Measurements from ENCODE around the gene PEG3. TPM values are rescaled to one million over a fixed set of nuclear protein-coding genes. Genes with fewer than 3 reads are reported as not detected.

The PEG3 gene
- polyA plus RNA-seq, 1 donor: 197 TPM

DNA sequence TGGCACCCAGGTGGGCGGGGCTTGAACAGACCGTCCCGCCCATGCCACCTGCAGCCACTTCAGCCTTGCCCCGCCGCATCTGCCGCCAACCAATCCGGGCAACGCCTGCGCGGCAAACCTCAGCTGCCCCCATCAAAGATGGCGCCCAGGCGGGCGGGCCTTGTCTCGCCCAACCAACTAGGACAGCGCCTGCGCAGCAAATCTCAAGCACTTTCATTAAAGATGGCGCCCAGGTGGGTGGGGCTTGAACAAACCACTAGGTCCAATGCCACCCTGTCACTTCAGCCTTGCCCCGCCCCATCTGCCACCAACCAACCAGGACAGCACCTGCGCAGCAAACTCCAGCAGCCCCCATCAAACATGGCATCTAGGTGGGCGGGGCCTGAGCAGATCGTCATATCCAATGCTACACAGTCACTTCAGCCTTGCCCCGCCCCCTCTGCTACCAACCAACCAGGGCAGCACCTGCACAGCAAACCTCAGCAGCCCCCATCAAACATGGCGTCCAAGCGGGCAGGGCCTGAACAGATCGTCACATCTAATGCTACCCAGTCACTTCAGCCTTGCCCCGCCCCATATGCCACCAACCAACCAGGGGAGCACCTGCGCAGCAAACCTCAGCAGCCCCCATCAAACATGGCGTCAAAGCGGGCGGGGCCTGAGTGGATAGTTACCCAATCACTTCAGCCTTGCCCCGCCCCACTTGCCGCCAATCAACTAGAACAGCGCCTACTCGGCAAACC lies 1.4 kb downstream of the PEG3 start:
- peak; percentile 95 for DNase-seq

DNA sequence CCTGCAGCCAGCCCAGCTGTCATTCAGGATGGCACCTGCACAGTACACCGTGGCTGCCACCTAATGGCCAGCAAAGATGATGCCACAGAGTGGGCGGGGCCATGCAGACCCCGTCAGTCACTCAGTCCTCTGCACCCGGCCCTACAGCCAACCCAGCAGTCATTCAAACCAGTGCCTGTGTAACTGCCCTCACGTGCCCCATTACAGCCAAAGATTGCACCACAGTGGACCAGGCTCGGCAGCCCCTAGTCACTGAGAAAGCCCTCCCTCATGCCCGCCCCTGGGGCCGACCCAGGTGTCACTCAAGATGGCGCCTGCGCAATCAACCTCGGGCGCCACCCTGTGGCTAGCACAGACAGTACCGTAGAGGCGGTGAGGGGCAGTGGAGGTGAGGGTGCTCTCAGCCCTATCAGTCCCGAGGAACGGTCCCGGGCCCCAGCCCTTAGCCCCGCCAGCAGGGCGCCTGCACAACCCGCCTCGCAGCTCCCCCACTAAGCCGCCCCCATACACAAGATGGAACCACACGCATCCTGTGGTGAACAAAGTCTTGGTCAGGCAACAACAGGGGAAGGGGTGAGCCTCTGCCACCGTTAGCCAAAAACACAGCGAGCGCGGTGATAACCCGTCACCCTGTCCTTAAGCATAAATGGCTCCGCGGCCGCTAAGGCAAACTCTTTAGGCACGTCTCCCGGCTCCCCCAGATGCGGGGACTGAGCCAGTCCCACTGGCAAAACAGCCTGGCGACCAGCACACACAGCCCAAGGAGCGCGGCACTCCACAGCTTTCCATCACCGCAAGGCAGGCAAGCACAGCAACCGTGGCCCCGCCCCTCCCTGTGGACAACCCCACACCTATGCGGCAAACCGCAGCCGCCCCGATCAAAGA lies 2.3 kb downstream of the PEG3 start:
- DNase-seq: peak; percentile 70

DNA sequence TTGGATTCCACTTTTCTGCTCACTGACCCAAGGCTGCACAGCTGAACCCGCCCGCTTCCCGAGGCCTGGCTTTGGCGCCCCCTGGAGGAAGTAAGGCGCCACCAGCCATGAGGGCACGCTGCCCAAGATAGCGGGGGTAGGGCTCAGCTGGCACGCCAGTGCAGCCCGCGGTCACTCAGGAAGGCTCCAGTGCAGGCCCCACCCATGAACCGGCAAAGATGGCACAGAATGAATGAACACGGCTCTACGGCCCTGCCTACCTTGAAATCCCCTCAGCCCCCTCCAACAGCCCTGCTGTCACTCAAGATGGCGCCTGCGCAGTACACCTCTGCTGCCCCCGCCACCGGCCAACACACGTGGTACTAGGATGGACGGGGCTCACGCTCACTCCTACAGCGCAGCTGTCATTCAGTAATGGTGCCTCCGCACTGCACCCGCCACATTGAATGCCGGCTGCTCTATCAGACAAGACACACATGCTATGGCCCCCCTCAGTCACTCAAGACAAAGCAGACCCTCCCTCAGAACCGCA lies 3.0 kb downstream of the PEG3 start:
- DNase-seq: peak; percentile 71

DNA sequence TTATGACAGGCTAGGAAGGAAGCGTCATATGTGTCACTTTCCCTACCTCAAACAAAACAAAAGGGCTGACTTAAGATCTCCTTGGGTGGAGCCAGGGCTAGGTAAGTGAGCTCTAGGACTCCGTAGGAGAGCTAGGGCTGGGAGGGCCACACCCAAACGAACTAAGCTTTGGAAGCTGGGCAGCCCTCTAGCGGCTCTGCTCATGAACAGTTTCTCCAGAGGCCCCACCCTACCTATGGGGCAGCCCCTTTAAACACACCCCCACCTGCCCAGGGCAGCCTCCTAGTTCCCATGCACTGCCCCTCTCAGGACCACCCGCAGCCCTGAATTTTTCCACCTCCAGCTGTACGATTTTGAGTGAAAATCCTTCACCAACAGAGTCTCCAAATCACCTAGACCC lies 3.5 kb downstream of the PEG3 start:
- DNase-seq: no peak

DNA sequence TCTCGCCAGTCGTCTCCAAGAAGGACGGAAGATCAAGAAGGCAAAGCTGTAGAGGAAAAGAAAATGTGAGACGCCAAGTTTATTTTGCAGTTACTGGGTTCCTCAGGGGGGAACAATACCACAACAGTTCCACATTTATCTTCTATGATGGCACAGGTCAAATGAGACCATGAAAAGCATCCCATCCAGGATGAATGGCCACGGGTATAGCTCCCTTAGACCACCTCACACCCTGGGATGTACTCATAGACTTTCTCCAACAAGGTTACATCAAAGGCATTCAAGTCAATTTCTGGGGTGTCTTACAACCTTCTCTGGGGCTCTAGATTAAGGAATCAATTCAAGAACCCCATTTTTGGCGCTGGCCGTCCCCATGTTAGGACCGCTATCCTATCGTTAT lies 4.5 kb downstream of the PEG3 start:
- no peak for DNase-seq

DNA sequence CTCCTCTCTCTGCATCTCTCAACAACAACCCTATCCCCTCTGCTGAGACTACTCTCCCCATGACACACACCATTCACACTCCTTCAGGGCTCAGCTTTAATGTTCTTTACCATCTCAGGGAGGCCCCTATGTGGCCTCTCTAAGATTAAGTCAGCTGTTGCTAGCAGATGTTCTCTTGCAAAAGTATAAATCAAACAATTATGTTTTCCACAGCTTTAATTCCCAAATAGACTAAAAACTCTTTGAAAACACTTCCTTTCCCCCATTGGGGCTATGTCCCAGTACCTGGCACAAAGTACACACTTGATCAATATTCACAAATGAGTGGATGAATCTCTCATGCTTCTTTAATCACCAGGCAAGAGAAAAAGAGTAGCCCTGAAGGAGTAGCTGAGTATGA lies 5.1 kb downstream of the PEG3 start:
- no peak for DNase-seq

DNA sequence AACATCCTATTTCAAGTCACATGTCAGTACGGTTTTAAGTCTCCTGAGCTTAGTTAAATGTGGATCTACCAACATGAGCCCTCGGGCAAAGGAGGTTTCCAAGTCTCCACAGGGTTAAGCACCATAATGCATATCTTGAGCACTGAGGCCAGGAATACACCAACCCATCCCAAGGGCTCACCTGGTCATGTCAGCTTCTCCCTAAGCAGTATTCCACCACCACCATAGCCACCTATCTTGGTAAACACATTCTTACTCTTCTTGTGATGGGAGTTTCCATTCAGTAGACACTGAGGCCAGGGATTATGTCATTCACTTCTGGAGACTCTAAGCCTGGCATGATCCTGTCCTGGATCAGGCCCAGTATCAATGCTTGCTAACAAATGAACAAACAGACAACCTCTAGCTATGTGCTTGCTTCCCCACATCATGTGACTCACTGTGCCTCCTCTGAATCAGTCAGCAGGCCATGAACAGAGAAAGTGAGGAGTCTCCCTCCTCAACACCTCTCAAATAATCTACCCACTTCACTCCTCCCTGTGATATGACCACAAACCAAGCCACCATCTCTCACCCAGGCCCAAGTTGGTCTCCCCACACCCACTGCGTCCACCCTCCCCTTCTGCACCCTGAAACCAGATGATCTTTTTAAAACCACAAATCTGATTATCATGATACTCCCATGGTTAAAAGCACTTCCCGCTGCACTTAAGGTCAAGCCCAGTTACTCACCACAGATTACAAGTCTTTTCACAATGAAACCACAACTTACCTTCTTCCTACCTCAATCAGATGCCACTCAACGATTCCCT lies 5.8 kb downstream of the PEG3 start:
- no peak for DNase-seq

DNA sequence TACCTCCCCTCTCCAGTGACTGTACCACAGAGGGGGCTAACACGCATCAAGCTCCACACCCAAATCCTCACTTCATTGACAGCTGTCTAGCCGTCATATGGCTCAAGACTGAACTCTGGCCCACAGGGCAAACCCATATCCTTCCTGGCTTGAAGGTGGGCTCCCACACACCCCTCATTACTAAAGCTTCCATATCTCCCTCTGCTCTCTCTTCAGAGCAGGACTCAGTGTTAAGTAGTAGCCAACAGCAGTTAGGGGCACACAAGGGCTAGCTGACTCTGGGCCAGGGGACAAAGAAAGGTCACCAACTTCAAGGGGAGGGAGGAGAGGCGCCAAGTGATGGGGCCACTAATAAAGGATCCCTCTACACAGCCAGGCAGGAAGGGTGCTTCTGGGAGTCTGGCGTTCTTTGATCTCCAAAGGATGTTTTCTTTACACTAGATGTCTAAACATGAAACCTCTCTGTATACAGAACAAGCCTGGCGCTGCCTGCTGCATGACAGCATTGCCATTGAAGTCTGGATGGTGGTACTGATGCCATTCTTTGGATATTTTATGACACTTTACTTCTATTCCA lies 8.1 kb downstream of the PEG3 start:
- DNase-seq: no peak

DNA sequence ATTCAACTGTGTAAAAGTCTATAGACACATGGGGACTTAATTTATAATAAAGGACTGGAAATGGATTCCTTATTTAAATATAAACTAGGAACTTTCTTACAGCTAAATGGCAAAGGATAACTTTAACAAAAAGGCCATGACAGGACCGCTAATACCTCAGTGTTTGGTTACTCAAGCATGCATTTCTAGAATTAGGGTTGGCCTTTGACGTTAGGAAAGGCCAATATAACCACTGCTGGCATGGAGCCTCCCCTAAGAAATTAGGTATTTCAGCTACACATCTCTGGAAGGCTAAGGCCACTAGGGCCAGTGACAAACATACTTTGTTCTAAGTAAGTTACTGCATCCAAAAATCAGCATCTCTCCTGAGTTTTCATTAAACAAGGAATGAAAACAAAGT lies 9.3 kb downstream of the PEG3 start:
- DNase-seq: no peak

DNA sequence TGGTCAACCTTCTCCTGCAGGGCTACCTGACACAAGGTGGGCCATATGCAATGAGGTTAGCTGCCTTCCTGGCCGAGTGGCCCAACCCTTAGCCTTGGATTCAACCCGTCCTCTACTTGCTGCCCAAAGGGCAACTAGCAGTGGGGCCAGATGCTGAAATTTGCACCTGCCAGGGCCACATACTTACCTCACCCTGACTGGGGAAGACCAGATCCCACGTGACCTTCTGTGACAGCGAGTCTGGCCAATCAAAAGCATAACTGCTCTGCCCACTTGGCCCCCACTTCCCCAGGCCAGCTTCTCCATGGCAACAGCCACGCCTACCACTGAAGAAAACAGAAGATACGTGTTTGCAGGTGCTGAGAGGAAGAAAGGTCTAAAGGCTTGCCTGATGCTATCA lies 10.9 kb downstream of the PEG3 start:
- no peak for DNase-seq

DNA sequence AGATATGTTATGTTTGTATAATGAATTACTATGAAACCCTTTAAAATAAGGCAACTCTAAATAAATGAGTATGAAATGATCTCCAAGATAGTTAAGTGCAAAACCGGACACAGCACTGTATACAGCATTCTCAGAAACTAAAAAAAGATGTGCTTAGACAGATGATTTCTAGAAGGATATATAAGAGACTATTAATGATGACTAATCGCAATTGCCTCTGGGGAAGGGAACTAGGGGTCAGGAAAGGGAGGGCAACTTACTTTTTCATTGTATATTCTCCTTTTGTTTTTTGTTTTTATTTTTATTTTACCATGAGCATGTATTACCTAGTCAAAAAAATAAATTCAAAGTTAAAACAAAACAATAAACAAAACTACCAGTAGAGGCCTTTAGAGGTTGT lies 12.8 kb downstream of the PEG3 start:
- DNase-seq: no peak

DNA sequence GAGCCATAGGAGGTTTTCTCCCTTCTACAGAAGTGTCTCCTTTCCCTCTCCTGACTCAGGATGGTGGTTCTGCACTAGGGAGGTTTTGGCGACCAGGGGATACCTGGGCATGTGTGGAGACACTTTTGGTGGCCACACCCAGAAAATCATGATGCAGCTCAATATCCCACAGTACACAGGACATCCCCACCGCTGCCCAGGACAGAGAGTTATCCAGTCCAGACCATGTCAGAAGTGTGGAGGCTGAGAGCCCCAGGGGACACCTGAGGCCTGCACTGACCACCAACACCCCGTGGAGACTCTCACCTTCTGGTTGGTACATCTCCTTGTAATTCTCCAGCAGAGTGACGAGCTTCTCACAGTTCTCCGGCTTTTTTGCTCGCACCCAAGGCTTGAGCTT lies 16.6 kb downstream of the PEG3 start:
- DNase-seq: no peak

DNA sequence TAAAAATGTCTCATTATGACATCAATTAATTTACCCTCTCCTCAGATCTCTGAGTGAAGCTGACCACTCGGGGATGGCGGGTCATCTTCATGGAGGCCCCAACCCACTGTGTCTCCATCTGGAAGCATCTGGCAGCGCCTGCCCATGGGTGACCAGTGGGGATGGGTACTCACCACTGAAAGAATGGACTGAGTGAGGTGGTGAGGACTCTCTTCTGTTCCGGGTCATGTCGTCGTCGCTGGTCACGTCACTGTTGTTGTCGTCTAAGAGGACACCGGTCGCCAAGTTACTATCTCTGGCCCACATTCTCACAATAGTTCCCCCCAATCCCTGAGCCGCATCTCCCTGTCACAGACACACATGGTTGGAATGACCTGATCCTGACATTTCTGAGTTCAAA lies 17.1 kb downstream of the PEG3 start:
- DNase-seq: no peak

DNA sequence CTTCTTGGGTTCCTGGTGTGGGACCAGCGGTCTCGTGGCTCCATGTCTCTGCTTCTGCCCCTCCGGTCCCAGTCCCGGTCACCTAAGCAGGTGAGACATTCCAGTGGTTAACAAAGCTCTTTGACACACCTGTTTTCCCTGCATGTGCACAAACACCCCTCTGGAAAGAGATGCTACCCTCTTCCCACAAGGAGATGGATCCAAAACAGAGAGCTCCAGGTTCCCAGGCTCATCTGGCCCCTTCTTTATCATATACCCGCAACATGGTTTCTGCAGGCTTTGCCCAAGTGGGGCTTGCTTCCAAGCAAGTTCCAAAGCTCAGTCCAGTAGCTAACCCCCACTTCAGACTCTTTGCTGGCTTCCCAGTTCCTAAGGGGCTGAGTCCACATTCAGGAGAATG lies 17.8 kb downstream of the PEG3 start:
- no peak for DNase-seq

DNA sequence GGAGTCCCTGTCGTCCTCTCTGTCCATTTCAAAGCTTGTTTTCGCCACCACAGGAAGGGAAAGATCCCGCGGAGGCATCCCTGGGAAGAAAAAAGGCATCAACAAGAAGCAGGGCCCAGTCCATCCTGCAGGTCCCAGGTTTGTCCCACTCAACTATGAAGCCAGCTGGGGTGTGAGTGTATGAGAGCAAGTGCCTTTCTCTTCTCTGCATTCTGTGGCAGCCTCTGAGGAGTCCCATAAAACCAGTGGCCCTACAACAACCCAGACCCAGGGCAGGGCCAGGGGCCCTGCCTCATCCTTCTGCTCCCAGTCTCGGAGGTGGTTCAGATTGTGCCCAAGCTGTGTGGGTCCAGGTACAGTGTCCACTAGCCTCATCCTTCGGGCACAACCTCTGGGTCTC lies 18.9 kb downstream of the PEG3 start:
- no peak for DNase-seq

DNA sequence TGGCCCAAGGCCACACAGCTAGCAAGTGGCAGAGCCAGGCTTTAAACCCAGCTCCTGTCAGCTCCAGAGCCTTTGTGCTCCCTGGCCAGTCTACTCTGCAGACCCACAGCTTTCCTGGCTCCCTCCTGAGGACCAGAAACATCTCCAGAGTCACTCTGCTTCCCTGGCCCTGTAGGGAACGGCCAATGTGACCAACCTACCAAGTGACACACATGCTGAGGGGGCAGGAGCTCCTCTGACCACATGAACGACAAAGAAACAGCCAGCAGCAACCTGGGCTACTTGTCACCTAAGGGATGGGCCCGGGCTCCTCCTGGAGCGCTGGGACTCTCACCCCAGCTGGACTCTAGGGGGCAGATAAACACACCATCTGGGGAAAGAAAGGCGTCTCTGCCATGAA lies 19.3 kb downstream of the PEG3 start:
- DNase-seq: no peak

DNA sequence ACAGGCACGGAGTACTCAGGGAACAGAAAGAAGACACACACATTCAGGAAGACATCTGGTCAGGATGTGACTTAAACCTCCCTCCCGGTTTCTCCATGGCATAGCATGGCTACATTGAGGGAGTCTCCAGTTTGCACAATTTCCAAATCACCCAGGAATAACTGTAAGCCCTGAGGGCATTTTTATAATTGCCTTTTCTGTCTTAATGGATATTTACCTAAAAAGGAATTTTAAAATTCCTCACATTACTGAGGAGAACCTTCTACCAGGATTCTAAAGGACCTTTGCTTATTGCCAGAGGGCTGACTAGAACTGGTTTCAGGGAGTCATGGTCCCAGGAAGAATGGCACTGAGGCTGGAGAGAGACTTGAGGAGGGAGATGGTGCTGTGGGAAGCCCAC lies 21.4 kb downstream of the PEG3 start:
- no peak for DNase-seq

DNA sequence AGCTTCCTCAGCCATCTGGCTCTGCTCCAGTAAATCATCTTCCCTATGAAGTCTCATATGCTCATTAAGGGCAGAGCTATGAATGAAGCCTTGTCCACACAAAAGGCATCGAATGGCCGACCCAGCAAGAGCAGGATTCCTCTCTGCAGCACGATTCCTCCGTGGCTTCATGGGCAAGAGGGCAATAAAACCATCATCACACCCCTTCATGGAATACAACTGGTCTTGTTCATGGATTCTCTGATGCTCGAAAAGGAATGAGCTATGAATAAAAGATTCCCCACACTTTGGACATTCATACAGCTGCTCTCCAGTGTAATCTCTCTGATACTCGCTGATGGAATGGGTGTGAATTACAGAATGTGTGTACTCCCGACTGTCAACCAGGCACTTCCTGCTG lies 25.9 kb downstream of the PEG3 start:
- no peak for DNase-seq

DNA sequence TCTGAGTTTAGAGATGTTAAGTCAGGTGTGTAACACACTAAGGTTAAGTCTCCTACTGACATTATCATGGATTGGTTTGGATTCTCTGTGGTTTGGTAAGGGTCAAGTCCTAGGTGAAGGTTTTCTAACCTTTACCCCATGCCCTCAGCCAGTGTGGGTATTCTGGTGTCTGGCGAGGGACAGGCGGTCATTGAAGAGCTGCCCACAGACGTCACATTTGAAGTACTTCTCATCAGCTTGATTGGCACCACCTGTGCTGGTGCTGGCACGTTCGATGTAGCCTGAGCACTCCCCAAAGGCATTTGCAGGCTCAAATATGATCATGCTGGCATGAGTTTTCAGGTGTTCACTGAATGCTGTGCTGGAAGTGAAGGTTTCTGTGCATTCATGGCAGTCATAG lies 27.0 kb downstream of the PEG3 start:
- DNase-seq: no peak

DNA sequence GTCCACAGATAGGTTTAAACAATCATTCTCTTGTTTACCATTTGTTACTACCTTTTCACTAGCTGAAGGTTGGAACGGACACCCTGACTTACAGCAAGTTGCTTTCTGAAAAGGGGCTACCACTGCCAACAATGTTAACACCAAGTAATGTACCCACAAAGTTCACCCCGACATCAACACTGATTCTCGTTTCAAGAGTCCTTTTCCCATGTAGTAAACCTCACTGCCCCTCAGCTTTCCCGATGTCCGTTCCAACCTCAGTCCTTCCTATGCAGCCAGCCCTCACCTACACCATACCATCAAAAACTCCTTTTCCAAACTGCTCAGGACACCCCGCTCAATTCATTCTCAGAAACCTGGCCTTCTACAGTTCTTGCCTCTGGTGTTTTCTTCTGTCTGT lies 29.0 kb downstream of the PEG3 start:
- DNase-seq: no peak

DNA sequence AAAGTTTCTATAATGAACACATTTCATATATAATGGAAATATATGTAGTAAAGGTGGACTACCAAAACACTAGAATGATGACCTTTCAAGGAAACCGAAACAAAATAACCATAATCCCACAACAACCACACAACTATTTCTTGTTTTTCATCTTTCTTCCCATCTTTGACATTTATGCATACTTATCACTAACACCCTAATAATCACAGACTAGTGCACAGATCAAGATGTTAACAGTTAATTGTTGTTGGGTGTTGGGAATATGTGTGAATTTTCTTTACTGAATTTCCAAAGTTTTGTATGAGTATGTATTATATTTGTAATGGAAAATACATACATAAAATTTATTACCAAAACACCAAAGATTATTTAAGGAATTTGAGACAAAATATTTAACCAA lies 30.3 kb downstream of the PEG3 start:
- no peak for DNase-seq

DNA sequence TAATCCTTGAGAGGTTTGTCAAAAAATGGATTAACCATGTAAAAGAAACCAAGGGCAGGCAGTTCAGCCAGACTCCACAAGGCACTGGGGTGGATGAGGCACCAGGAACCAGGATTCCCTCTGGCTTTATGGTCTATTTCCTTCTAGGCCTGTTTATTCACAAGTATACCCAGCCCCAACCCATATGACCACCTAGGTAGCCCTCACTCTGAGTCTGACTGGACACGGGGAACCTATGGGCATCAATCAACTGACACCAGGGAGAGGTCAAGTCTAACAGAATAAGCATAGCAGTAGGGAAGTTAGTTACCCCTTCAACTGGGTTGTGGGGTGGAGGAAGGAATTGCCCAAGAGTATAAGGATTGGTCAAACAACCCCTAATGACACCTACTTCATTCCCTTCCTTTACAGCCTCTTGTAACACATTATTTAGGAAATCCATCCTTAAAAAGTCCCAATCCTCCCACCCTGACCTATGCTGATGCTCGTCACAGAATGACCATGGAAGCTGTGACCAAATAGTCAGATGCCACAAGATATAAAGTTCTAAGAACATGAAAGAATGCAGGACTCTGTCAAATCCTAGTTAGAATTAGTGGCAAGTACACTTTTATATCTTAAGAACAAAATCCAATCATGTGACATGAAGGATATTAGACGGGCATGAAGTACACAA lies 31.7 kb downstream of the PEG3 start:
- DNase-seq: no peak

All from hindlimb muscle (tissue), 1 donor.